Left ventricle myocardium superior (tissue), 1 donor: ENCODE results near the gene COA6. TPM values are rescaled to one million over a fixed set of nuclear protein-coding genes. Genes with fewer than 3 reads are reported as not detected.
"Not testable (repeated sequence)": the region's sequence is repeated elsewhere in the genome, so short reads cannot be mapped to it uniquely, and the experiment has no call there.

Experiments used
- ATAC-seq: fragments of 200-7000 bp; cut with Tn5 transposase; one replicate; pipeline ENCODE4 v1.9.1; 2020; ENCODE audit warnings: mild to moderate bottlenecking, moderate library complexity
- DNase-seq: peaks from one replicate; pipeline ENCODE4 v3.0.0-alpha.2; 2020
- intact Hi-C: fragments of 100-400 bp; cut with micrococcal nuclease; formaldehyde crosslinking; loops from one replicate; pipeline ENCODE4 v1.11.0; 2022
- long read RNA-seq: library from polyadenylated mRNA; unstranded; transcript quantifications from one replicate; pipeline ENCODE4 v2.0.0, GENCODE V29; 2021
- total RNA-seq: library from RNA; stranded (reverse); fragmentation: NEBNext Ultra II Directional; extraction: Animal tissue kit (Norgen Biotek cat#: 25700); gene quantifications from one replicate; pipeline ENCODE4 v1.2.1, GENCODE V29; 2021
- donor health status: DM: no; HTN: yes; CAD: no; lungs with severe emphysema.

COA6 gene
- 38.2 TPM for total RNA-seq
- long read RNA-seq, transcript COA6-202 (3 exons, 641 nt): minor isoform, 9 of 46 reads
- long read RNA-seq, transcript COA6-201 (2 exons, 1,013 nt): minor isoform, 5 of 46 reads
- long read RNA-seq, transcript COA6-203 (3 exons, 710 nt): major isoform, 28 of 46 reads
- long read RNA-seq, partial matches to known transcripts: 2 of 46 reads
- long read RNA-seq, other reads (novel, unspliced or antisense): 2 of 46 reads

- peak; percentile 93 for DNase-seq
- intact Hi-C loops: no loop called here
- ATAC-seq: peak; percentile 97
These were observed at the start of gene COA6 for GRCh38 chr1:234373064-234373958. TSS of gene COA6 (plus strand) at chr1:234373456. CDS start at chr1:234373467, 11 bp downstream.

- ATAC-seq (no peak), DNase-seq (no peak)
- intact Hi-C loops: no loop called here
These were observed 48.4 kb upstream of the COA6 start for GRCh38 chr1:234324821-234325220.

GRCh38 chr1:234325878-234326496, 47.3 kb upstream of the COA6 start:
- intact Hi-C loops: no loop called here
- ATAC-seq: no peak
- DNase-seq: no peak

GRCh38 chr1:234326497-234327366, 46.5 kb upstream of the COA6 start:
- intact Hi-C loops: no loop called here
- DNase-seq: peak; percentile 38

DNA sequence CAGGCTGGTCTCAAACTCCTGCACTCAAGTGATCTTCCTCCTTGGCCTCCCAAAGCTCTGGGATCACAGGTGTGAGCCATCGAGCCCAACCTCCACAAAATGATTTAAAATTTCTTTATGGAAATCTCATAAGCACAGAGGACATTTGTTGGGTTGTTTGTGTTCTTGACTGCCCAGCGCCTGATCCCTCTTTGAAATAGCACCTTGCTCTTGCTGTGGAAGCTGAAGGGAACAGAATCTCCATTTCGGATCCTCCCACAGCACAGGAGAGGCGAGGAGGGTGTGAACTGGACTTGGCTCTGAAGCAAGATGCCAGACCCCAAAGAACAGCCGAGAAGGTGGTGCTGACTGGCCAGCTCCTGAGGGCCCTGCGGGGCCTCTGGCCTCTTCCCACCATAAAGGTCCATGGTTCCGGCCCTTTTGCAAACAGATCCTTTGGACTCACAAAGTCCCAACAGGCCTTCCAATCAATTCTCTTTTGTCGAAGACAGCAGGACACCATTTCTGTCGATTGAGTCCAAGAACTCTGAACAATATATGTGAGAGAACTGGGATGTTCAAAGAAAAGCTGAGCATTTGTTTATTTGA, 45.6 kb upstream of the COA6 start:
- ATAC-seq (no peak), DNase-seq (no peak)
- intact Hi-C loops: no loop called here

More at GRCh38 chr1:234326497-234327366, 46.5 kb upstream of the COA6 start:
- ATAC-seq: peak; percentile 81

- ATAC-seq (no peak), DNase-seq (no peak)
- intact Hi-C loops: no loop called here
These were observed 42.4 kb upstream of the COA6 start for GRCh38 chr1:234330843-234331215.

DNA sequence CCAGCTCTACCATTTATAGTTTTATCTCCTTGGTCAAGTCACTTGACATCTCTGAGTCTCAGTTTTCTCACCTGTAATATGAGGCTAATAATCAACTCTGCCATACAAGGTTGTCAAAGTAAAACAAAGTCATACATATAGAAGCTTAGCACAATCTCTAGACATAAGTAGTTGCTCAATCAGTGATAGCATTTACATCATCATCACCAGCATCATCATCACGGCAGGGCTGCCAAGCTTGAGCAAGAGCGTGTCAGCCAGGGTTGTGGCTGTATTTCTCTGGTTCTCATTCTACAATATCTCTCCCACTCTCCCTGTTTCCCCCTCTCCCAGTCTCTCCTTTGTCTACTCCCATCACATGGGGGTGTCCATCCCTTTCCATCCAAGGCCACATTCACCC, 41.7 kb upstream of the COA6 start:
- DNase-seq (no peak), ATAC-seq (no peak)
- intact Hi-C loops: no loop called here

- intact Hi-C loops: no loop called here
- ATAC-seq (no peak), DNase-seq (no peak)
These were observed 36.9 kb upstream of the COA6 start for GRCh38 chr1:234336359-234336758.

GRCh38 chr1:234337233-234337632, 36.0 kb upstream of the COA6 start:
- ATAC-seq (no peak), DNase-seq (no peak)
- intact Hi-C loops: no loop called here

GRCh38 chr1:234340528-234340927, 32.7 kb upstream of the COA6 start:
- intact Hi-C loops: no loop called here
- DNase-seq (no peak), ATAC-seq (no peak)

DNA sequence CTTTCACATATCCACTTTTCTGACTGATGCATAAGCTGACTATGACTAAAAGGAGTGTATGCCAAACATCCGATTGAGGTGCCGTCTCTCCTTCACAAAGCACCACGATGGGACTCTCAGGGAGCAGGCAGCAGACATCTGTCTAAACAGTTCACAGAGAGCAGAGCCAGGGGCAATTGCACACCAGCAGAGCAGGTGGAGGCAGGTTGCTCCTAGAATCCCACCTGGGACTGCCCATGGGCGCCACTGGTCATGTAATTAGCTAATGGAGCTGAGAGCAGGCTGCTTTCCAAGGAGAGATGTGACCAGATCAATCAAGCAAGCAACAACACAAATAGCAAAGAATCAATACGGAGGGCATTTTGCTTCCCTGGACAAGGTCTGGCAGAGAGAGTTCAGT, 30.5 kb upstream of the COA6 start:
- intact Hi-C loops: no loop called here
- DNase-seq: no peak
- no peak for ATAC-seq

- intact Hi-C loops: no loop called here
- ATAC-seq (no peak), DNase-seq (no peak)
These were observed 28.0 kb upstream of the COA6 start for GRCh38 chr1:234345237-234345636.

DNA sequence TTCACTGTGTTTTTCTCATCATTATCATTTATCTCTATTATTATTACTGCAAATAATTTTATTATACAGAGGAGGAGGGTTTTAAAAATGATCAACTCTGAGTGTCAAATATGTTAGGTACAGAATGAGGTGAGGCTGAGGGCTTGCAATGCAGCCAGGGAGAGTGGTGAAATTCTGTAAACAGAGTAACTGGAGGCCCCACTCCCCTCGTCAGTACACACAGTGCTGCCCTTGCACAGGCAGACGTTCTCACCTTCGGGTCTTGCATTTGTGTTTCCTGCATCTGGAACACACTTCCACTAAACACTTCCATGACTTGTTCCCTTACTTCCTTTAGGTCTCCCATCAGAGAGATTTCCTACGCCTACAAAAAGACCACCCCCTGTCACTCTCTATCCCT, 24.3 kb upstream of the COA6 start:
- ATAC-seq: no peak
- intact Hi-C loops: no loop called here
- DNase-seq: no peak

- DNase-seq: no peak
- ATAC-seq: no peak
- intact Hi-C loops: no loop called here
These were observed 17.3 kb upstream of the COA6 start for GRCh38 chr1:234355782-234356510.

- intact Hi-C loops: not testable (repeated sequence)
These were observed 16.5 kb upstream of the COA6 start for GRCh38 chr1:234356615-234357269.

DNA sequence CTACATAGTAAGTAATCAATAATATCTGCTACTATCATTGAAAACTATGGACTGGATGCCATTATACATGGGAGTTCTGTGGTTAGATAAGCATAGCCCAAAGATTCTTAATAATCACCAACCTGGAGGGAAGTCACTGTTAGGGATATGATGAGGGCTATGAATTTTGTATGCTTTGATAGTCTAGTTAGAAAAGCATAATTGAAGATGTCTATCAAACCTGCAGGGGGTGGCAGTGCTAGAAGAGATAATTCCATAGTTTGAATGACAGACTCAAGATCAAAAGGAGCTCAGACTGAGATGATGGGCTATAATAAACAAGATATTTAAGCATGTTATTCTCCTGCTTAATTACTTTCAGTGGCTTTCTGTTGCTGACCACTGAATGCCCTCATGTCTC, 15.4 kb upstream of the COA6 start:
- ATAC-seq (no peak), DNase-seq (no peak)
- intact Hi-C loops: no loop called here

More at GRCh38 chr1:234356615-234357269, 16.5 kb upstream of the COA6 start:
- DNase-seq: peak; percentile 52
- ATAC-seq: peak; percentile 38

- ATAC-seq: no peak
- intact Hi-C loops: no loop called here
- DNase-seq: no peak
These were observed 12.1 kb upstream of the COA6 start for GRCh38 chr1:234361102-234361603.

- intact Hi-C loops: no loop called here
- DNase-seq (no peak), ATAC-seq (no peak)
These were observed 10.7 kb upstream of the COA6 start for GRCh38 chr1:234362558-234362957.
